GM10248 (cell line): ENCODE data around the gene SLC35B2.

Source experiments
- CTCF ChIA-PET: fragments of 300-600 bp; sonication (Branson Sonifier 250); formaldehyde crosslinking; extraction: SDS; loops from one replicate; lab custom pipeline; 2021; ENCODE audit warnings: antibody characterized with exemption; lab: Yijun Ruan, JAX
- POLR2A ChIA-PET: fragments of 350-650 bp; sonication (Branson Sonifier 250); formaldehyde crosslinking; extraction: SDS; loops from one replicate; lab custom pipeline; 2020; ENCODE audit warnings: antibody characterized with exemption; lab: Yijun Ruan, JAX
- DNase-seq: peaks from one replicate; pipeline ENCODE4 v3.0.0; 2012; ENCODE audit errors: extremely low spot score
- CTCF ChIP-seq: IDR thresholded peaks from 2 replicates; pipeline ENCODE4 v1.5.1; 2012; ENCODE audit warnings: mild to moderate bottlenecking, low read depth; ENCODE audit errors: extremely low read depth, missing control alignments, control extremely low read depth

The SLC35B2 gene

GRCh38 chr6:44221291-44221960 is 35.9 kb downstream of the SLC35B2 start:
- POLR2A ChIA-PET, result interaction anchor here (0.6 to 0.7 kb wide), 3 partner anchors 13 to 576 kb away, joined by 3 to 6 read pairs (median 3); partner anchors contain the start of genes HSP90AB1 and RSPH9
- CTCF ChIA-PET, result interaction anchor here (0.7 to 6.8 kb wide), 17 partner anchors 9 to 67 kb away, joined by 3 to 116 read pairs (median 5); partner anchors contain the start of gene HSP90AB1
- TF ChIP-seq CTCF, result peak; percentile 97
- peak; percentile 84 for DNase-seq

DNA sequence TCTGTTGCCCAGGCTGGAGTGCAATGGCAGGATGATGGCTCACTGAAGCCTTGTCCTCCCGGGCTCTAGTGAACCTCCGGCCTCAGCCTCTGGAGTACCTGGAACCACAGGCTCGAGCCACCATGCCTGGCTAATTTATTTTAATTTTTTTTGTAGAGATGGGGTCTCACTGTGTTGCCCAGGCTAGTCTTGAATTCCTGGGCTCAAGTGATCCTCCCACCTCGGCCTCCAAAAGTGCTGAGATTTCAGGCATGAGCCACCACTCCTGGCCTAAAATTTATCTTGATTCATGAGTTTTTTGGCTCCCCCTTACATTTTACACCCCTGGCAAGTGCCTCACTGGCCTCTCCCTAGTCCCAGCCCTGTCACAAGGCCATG is 36.4 kb downstream of the SLC35B2 start:
- POLR2A ChIA-PET, result interaction anchor here (0.7 kb wide), 1 partner anchor 26 kb away, joined by 3 read pairs; the partner anchor contains the start of gene HSP90AB1
- CTCF ChIA-PET, result interaction anchor here (0.7 to 6.8 kb wide), 16 partner anchors 8 to 67 kb away, joined by 3 to 116 read pairs (median 6); partner anchors contain the start of gene HSP90AB1
- TF ChIP-seq CTCF, result no peak
- DNase-seq, result no peak

DNA sequence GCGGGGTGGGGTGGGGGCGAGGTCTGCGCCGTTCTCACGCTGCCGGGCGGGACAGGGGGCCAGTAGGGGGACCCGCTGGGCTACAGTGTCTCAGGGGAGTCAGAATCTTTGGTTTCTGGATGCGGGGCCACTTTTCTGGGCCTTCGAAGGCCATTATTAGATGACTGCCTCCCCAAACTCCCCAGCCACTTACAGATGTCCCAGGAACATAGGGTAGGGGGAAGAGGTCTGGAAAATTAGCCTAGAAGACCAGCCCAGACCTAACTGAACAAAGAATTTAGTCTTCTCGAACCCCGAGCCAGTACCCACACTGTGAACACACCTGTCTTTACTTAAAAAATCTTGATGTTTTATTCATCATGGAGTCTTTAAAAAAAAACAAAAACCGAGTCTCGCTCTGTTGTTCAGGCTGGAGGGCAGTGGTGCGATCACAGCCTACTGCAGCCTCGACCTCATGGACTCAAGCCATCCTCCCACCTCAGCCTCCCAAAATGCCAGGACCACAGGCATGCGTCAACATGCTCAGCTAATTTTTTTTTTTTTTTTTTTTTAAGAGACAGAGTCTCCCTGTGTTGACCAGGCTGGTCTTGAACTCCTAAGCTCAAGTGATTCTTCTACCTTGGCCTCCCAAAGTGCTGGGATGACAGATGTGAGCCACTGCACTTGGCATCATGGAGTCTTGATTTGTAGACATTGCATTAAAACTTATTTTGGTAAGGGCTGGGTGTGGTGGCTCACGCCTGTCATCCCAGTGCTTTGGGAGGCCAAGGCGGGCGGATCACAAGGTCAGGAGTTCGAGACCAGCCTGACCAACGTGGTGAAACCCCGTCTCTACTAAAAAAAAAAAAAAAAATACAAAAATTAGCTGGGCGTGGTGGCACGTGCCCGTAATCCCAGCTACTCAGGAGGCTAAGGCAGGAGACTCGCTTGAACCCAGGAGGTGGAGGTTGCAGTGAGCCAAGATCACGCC is 37.2 kb downstream of the SLC35B2 start:
- ChIA-PET POLR2A (interaction anchor here (0.6 to 1.5 kb wide), 3 partner anchors 12 to 37 kb away, joined by 4 to 9 read pairs (median 4); partner anchors contain the start of genes HSP90AB1 and SLC35B2), CTCF (interaction anchor here (0.8 to 6.8 kb wide), 11 partner anchors 12 to 141 kb away, joined by 3 to 40 read pairs (median 5); partner anchors contain the start of gene HSP90AB1)
- peak; percentile 9 for TF ChIP-seq CTCF
- DNase-seq, result no peak

DNA sequence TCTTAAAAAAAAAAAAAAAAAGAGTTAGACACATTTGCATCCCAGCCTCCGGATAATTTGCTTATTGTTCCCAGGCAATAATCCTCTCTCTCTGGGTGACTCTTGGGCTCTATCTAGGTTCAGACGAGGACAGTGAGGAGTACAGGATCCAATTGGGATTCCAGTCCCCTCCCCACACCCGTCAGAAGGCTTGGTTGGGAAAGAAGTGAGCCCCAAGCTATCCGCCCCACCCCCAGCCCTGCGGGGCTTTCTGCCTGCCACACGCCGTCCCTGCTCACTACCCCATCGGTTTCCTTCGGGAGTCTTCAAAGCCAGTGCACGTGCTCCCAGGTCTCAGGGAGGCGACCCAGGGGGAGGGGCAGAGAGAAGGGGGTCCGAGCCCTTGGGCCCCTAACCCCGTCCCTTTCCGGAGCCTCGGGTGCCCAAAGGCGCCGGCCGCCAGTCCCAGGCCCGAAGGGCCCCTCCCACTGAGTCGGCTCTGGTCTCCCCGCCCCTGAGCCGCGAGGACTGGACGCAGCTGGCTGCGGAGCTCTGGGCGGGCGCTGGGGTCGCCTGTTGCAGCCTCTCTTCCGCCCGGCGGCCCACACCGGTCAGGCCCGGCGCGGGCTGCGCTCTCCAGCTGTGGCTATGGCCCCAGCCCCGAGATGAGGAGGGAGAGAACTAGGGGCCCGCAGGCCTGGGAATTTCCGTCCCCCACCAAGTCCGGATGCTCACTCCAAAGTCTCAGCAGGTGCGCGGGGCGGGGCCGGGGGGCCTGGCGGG is 38.1 kb downstream of the SLC35B2 start:
- peak; percentile 88 for DNase-seq
- ChIA-PET CTCF (interaction anchor here (0.8 to 2.4 kb wide), 10 partner anchors 19 to 141 kb away, joined by 3 to 11 read pairs (median 3); no protein-coding TSS in a partner anchor), POLR2A (interaction anchor here (0.6 to 1.5 kb wide), 4 partner anchors 11 to 548 kb away, joined by 4 to 9 read pairs (median 5); partner anchors contain the start of genes HSP90AB1 and SLC35B2)
- no peak for TF ChIP-seq CTCF

GRCh38 chr6:44217332-44218143 is 39.8 kb downstream of the SLC35B2 start:
- no peak for DNase-seq
- ChIA-PET CTCF (interaction anchor here (1.3 to 2.1 kb wide), 2 partner anchors 20 to 45 kb away, joined by 6 to 7 read pairs; no protein-coding TSS in a partner anchor), POLR2A (no interaction called here)
- no peak for TF ChIP-seq CTCF
